B cell (primary cell): ENCODE measurements around the gene BFSP1. TPM values are rescaled to one million over a fixed set of nuclear protein-coding genes. Genes with fewer than 3 reads are reported as not detected.

Experiments used
- ATAC-seq: fragments of 200-7000 bp; cut with Tn5 transposase; one replicate; pipeline ENCODE4 v1.10.0; 2021; ENCODE audit warnings: low read depth, mild to moderate bottlenecking, moderate number of reproducible peaks, moderate library complexity
- CTCF ChIA-PET: fragments of 350-600 bp; sonication (Branson Sonifier 250); formaldehyde crosslinking; loops from one replicate; lab custom pipeline; 2021; ENCODE audit warnings: antibody characterized with exemption, inconsistent platforms; lab: Charles Lee
- POLR2A ChIA-PET: fragments of 350-600 bp; sonication (Branson Sonifier 250); formaldehyde crosslinking; loops from one replicate; lab custom pipeline; 2021; ENCODE audit warnings: antibody characterized with exemption; lab: Charles Lee
- DNase-seq: peaks from one replicate; pipeline ENCODE4 v3.0.0; 2013
- H2AFZ ChIP-seq: 2 replicates; pipeline ENCODE4 v1.6.1; 2012; ENCODE audit warnings: mild to moderate bottlenecking, low read depth, low read length; ENCODE audit not compliant: insufficient read depth, poor library complexity, severe bottlenecking
- H3K27ac ChIP-seq, 2 donors: 1 replicate in 1 of 2; 2 replicates in 1 of 2; pipeline ENCODE4 v1.5.1; 2012 to 2013; ENCODE audit warnings: low read length in 2 of 2, mild to moderate bottlenecking in 2 of 2, moderate library complexity in 1 of 2
- H3K27me3 ChIP-seq, 4 experiments: fragments of 200-600 bp in 1 of 4; sonication (generic) in 1 of 4; replicated peaks in 1 of 4; 1 replicate in 2 of 4; 2 replicates in 2 of 4; pipeline versions ENCODE4 v1.6.1 to v1.7.0; 2013 to 2016; ENCODE audit warnings: low read length in 3 of 4, mild to moderate bottlenecking in 2 of 4, mixed read lengths in 1 of 4, moderate library complexity in 1 of 4; ENCODE audit not compliant: insufficient read depth in 4 of 4, control insufficient read depth in 3 of 4; ENCODE audit errors: control extremely low read depth in 1 of 4
- H3K36me3 ChIP-seq, 2 experiments: replicated peaks in 1 of 2; 1 replicate in 1 of 2; 2 replicates in 1 of 2; pipeline versions ENCODE4 v1.6.1 to v1.7.1; 2013; ENCODE audit warnings: low read length in 1 of 2; ENCODE audit not compliant: insufficient read depth in 2 of 2, control insufficient read depth in 1 of 2; ENCODE audit errors: control extremely low read depth in 1 of 2, extremely low read depth in 1 of 2
- H3K4me1 ChIP-seq, 2 donors: fragments of 200-600 bp in 1 of 2; sonication (generic) in 1 of 2; 1 replicate in 1 of 2; 2 replicates in 1 of 2; pipeline versions ENCODE4 v1.5.1 to v1.6.1; 2013 to 2017; ENCODE audit warnings: low read length in 2 of 2; ENCODE audit not compliant: control insufficient read depth in 2 of 2, insufficient read depth in 2 of 2
- H3K4me2 ChIP-seq: replicated peaks from 2 replicates; pipeline ENCODE3; 2012; ENCODE audit warnings: mild to moderate bottlenecking, low read depth, low read length; ENCODE audit not compliant: poor library complexity, severe bottlenecking
- H3K4me3 ChIP-seq, 5 experiments: fragments of 200-600 bp in 1 of 5; sonication (generic) in 1 of 5; 1 replicate in 3 of 5; 2 replicates in 2 of 5; pipeline versions ENCODE4 v1.5.1 to v1.7.0; 2011 to 2016; ENCODE audit warnings: low read length in 4 of 5, mild to moderate bottlenecking in 4 of 5, low read depth in 2 of 5, control low read depth in 1 of 5, moderate library complexity in 1 of 5; ENCODE audit not compliant: insufficient read depth in 1 of 5; ENCODE audit errors: control extremely low read depth in 1 of 5, extremely low read depth in 1 of 5
- H3K79me2 ChIP-seq: fragments of 200-600 bp; sonication (generic); one replicate; pipeline ENCODE4 v1.6.0; 2016; ENCODE audit warnings: low read length; ENCODE audit not compliant: control insufficient read depth, insufficient read depth
- H3K9ac ChIP-seq: fragments of 200-600 bp; sonication (generic); 2 replicates; pipeline ENCODE4 v1.6.1; 2017; ENCODE audit warnings: mild to moderate bottlenecking, low read length, moderate library complexity
- H3K9me3 ChIP-seq, 3 donors: one replicate each; pipeline versions ENCODE4 v1.6.1 to v1.7.1; 2013; ENCODE audit warnings: low read length in 2 of 3; ENCODE audit not compliant: control insufficient read depth in 2 of 3, insufficient read depth in 1 of 3; ENCODE audit errors: control extremely low read depth in 1 of 3
- H4K20me1 ChIP-seq: 2 replicates; pipeline ENCODE4 v1.6.0; 2012; ENCODE audit warnings: mild to moderate bottlenecking, low read length; ENCODE audit not compliant: insufficient read depth, control insufficient read depth, poor library complexity, severe bottlenecking
- H3K27ac Mint-ChIP-seq: one replicate; pipeline ENCODE4 v1.8.0; 2021; ENCODE audit warnings: mixed read lengths
- H3K27me3 Mint-ChIP-seq: one replicate; pipeline ENCODE4 v1.8.0; 2021; ENCODE audit warnings: mixed read lengths
- H3K4me1 Mint-ChIP-seq: one replicate; pipeline ENCODE4 v1.8.0; 2021; ENCODE audit warnings: mixed read lengths
- H3K4me3 Mint-ChIP-seq: one replicate; pipeline ENCODE4 v1.8.0; 2021; ENCODE audit warnings: mixed read lengths
- H3K9me3 Mint-ChIP-seq: one replicate; pipeline ENCODE4 v1.8.0; 2022; ENCODE audit warnings: mixed read lengths; ENCODE audit not compliant: insufficient read depth
- CTCF ChIP-seq: fragments of 200-600 bp; IDR thresholded peaks from one replicate; pipeline ENCODE4 v1.8.0; 2022; ENCODE audit warnings: antibody characterized with exemption, mild to moderate bottlenecking
- EZH2 ChIP-seq: IDR thresholded peaks from 2 replicates; pipeline ENCODE4 v1.6.1; 2012; ENCODE audit warnings: borderline replicate concordance, low read depth, mild to moderate bottlenecking, moderate library complexity, low read length; ENCODE audit not compliant: insufficient read depth, poor library complexity, severe bottlenecking
- WGBS: methylation state at CpG from one replicate; pipeline ENCODE4 v1.1.5; 2013; ENCODE audit warnings: missing lambda C conversion rate; ENCODE audit not compliant: insufficient coverage; 5-methylcytosine and 5-hydroxymethylcytosine counted together
- intact Hi-C: fragments of 100-400 bp; cut with micrococcal nuclease; formaldehyde crosslinking; loops from one replicate; pipeline ENCODE4 v1.10.0; 2022
- polyA plus RNA-seq: library from polyadenylated mRNA; depleted of rRNA; stranded (reverse); fragments of >200 nt; gene quantifications from 2 replicates; pipeline ENCODE4 v1.2.3, GENCODE V29; 2012
- total RNA-seq, 2 donors: library from RNA; stranded (reverse); fragments of 120-200 nt in 1 of 2; gene quantifications; 1 replicate in 1 of 2; 2 replicates in 1 of 2; pipeline versions ENCODE4 v1.2.3 to v1.2.4, GENCODE V29; 2013 to 2022

BFSP1 gene
- total and polyA plus RNA-seq, 2 donors (not counting 1 experiment from before 2014, with no cell fraction given) = not detected

- intact Hi-C loops = no loop called here
- no peaks in the 10 kb centered on the region for H4K20me1 ChIP-seq
- H3K9me3 Mint-ChIP-seq = peaks cover 3% of the 10 kb centered on the region
- WGBS = 94% methylated on average over 4 of the region's 6 CpGs
- peaks cover 0 to 10% (median 1%) of the 10 kb centered on the region in 4 experiments for H3K27me3 ChIP-seq
- no peak overlapping the region for H2AFZ ChIP-seq
- H3K4me3 ChIP-seq = no peak overlapping the region
- DNase-seq = no peak
- H3K4me1 Mint-ChIP-seq = peaks cover 4% of the 10 kb centered on the region
- no peak overlapping the region for H3K27ac Mint-ChIP-seq
- H3K4me1 ChIP-seq = no peaks in the 10 kb centered on the region
- no peaks in the 10 kb centered on the region for H3K36me3 ChIP-seq
- H3K27ac ChIP-seq = no peak overlapping the region
- no peaks in the 10 kb centered on the region for H3K79me2 ChIP-seq
- ChIA-PET CTCF (no interaction called here), POLR2A (no interaction called here)
- no peaks in the 10 kb centered on the region for H3K9me3 ChIP-seq
- H3K9ac ChIP-seq = no peak overlapping the region
- ATAC-seq = no peak
- H3K4me3 Mint-ChIP-seq = no peak overlapping the region
- no peak overlapping the region for H3K4me2 ChIP-seq
- peaks cover 35% of the 10 kb centered on the region for H3K27me3 Mint-ChIP-seq
- TF ChIP-seq CTCF (no peak), EZH2 (no peak)
These were observed 73.5 kb downstream of the BFSP1 start for GRCh38 chr20:17457588-17458190.

- ChIA-PET CTCF (no interaction called here), POLR2A (no interaction called here)
- ATAC-seq (no peak), DNase-seq (no peak)
- WGBS = no CpG with 5 or more reads among the region's 1 CpG
- no peak for TF ChIP-seq EZH2
- no peak for TF ChIP-seq CTCF
- Mint-ChIP-seq H3K27me3 (peaks cover 34% of the 10 kb centered on the region), H3K4me3 (no peak overlapping the region), H3K9me3 (peaks cover 3% of the 10 kb centered on the region), H3K4me1 (peaks cover 4% of the 10 kb centered on the region), H3K27ac (no peak overlapping the region)
- Histone ChIP-seq H4K20me1 (no peaks in the 10 kb centered on the region), H3K27ac (no peak overlapping the region), H3K4me1 (no peaks in the 10 kb centered on the region), H3K4me2 (no peak overlapping the region), H3K4me3 (no peak overlapping the region), H2AFZ (no peak overlapping the region), H3K79me2 (no peaks in the 10 kb centered on the region), H3K27me3 (peaks cover 0 to 12% (median under 1%) of the 10 kb centered on the region in 4 experiments), H3K36me3 (no peaks in the 10 kb centered on the region), H3K9ac (no peak overlapping the region), H3K9me3 (no peaks in the 10 kb centered on the region)
- intact Hi-C loops = no loop called here
These were observed 74.1 kb downstream of the BFSP1 start for GRCh38 chr20:17457079-17457478.
